ENCODE measurements around the gene MUC20.
"Not testable (repeated sequence)": the region's sequence is repeated elsewhere in the genome, so short reads cannot be mapped to it uniquely, and the experiment has no call there.

MUC20 gene

DNA sequence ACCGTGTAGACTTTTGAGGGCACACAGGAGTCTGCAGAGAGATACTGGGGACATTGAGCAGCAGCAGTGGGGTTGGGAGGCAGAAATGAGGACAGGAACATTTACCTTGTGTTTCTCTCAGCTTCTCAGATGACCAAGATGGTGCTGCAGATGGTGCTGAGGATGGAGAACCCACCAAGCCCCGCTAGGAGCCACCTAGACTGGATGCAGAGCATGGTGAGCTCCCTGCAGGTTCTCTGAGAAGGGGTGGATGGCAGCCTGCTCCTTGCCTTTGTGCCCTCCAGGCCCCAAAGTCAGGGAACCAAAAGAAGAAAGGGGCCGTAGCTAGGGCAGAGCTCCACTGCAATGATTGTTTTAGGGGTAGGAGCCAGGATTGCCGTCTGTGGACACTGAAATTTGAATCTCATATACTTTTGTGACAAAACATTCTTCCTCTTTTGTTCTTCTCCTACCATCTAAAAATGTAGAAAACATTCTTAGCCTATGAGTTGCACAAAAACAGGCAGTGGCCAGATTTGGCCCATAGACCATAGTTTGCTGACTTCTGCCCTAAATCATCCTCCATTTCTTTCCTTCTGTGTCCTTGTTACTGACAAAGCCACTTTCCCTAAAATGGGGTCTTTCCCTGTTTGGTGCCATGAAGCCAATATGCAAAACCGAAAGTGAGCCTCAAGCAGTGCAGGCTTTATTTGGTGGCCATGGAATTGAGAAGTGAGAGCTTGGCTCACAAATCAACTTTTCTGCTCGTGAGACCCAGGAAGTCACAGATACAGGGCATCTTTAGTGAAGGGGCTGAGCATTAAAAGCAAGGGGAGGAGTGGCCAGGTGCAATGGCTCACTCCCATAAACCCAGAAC is 11.9 kb upstream of the MUC20 start:
- in situ Hi-C loops (cut with MboI; ENCODE audit: low pct_unique_long_range_greater_than_20kb, low sequenced_read_pairs, unreplicated experiment): no loop called here
- no peak for DNase-seq (ENCODE audit: low spot score)

DNA sequence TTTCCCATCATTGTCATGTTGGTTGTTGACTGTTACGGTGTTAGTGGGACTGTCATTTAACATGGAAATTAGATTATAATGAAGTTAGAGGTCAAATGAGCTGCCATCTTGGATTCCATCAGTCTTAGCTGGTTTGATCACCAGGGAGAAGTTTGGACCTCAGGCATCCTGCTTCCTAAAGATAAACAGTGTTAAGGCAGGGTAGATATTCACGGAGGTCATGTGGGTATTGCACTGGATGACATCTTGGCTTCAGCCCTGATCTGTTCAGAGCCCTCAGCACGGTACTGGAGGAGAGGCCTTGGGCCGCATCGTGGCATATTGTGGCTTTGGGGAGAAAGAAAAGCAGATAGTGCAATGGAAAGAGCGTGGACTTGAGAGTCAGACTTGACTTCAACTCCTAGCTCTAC is 11.1 kb upstream of the MUC20 start:
- in situ Hi-C loops (cut with MboI; ENCODE audit: low pct_unique_long_range_greater_than_20kb, low sequenced_read_pairs, unreplicated experiment): no loop called here
- no peak for DNase-seq (ENCODE audit: low spot score)
- TF ChIP-seq, protein P1, sequence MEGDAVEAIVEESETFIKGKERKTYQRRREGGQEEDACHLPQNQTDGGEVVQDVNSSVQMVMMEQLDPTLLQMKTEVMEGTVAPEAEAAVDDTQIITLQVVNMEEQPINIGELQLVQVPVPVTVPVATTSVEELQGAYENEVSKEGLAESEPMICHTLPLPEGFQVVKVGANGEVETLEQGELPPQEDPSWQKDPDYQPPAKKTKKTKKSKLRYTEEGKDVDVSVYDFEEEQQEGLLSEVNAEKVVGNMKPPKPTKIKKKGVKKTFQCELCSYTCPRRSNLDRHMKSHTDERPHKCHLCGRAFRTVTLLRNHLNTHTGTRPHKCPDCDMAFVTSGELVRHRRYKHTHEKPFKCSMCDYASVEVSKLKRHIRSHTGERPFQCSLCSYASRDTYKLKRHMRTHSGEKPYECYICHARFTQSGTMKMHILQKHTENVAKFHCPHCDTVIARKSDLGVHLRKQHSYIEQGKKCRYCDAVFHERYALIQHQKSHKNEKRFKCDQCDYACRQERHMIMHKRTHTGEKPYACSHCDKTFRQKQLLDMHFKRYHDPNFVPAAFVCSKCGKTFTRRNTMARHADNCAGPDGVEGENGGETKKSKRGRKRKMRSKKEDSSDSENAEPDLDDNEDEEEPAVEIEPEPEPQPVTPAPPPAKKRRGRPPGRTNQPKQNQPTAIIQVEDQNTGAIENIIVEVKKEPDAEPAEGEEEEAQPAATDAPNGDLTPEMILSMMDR (IDR thresholded peaks at IDR 0.05; ENCODE audit: extremely low read depth, insufficient read depth, missing control alignments): no peak

More for the DNA sequence above, 11.9 kb upstream of the MUC20 start:
- TF ChIP-seq, protein P1 (IDR thresholded peaks at IDR 0.05; ENCODE audit: extremely low read depth, insufficient read depth, missing control alignments): no peak

DNA sequence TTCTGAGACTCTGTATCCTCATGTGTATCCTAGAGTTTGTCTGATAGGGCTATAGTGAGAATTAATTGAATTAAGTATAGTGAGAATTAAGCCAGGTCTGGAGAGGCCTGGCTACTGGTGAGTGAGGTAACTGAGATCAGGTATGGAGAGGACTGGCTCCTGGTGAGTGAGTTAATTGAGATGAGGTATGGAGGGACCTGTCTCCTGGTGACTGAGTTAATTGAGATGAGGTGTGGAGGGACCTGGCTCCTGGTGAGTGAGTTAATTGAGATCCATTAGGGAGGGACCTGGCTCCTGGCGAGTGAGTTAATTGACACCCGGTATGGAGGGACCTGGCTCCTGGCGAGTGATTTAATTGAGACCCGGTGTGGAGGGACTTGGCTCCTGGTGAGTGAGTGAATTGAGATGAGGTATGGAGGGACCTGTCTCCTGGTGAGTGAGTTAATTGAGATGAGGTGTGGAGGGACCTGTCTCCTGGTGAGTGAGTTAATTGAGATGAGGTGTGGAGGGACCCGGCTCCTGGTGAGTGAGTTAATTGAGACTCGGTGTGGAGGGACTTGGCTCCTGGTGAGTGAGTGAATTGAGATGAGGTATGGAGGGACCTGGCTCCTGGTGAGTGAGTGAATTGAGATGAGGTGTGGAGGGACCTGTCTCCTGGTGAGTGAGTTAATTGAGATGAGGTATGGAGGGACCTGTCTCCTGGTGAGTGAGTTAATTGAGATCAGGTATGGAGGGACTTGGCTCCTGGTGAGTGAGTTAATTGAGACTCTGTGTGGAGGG is 10.5 kb upstream of the MUC20 start:
- in situ Hi-C loops (cut with MboI; ENCODE audit: low pct_unique_long_range_greater_than_20kb, low sequenced_read_pairs, unreplicated experiment); DNase-seq (ENCODE audit: low spot score): not testable (repeated sequence)

DNA sequence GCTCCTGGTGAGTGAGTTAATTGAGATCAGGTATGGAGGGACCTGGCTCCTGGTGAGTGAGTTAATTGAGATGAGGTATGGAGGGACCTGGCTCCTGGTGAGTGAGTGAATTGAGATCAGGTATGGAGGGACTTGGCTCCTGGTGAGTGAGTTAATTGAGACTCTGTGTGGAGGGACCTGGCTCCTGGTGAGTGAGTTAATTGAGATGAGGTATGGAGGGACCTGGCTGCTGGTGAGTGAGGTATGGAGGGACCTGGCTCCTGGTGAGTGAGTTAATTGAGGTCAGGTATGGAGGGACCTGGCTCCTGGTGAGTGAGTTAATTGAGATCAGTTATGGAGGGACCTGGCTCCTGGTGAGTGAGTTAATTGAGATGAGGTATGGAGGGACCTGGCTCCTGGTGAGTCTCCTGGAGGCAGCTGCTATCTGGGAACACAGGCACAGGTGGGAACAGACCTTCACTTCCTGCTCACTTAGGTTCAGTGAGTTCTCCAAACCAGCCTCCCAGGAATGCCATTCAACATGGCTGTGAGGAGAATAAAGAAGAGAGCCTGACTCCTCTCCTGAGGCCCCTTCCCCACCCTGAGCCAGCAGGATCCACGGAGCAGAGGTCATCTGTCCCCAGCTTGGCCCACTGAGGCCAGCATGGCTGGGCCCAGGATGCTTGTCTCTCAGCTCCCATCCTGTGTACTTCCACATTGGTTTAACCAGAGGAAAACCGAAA is 9.5 kb upstream of the MUC20 start:
- in situ Hi-C loops (cut with MboI; ENCODE audit: low pct_unique_long_range_greater_than_20kb, low sequenced_read_pairs, unreplicated experiment); DNase-seq (ENCODE audit: low spot score): not testable (repeated sequence)

DNA sequence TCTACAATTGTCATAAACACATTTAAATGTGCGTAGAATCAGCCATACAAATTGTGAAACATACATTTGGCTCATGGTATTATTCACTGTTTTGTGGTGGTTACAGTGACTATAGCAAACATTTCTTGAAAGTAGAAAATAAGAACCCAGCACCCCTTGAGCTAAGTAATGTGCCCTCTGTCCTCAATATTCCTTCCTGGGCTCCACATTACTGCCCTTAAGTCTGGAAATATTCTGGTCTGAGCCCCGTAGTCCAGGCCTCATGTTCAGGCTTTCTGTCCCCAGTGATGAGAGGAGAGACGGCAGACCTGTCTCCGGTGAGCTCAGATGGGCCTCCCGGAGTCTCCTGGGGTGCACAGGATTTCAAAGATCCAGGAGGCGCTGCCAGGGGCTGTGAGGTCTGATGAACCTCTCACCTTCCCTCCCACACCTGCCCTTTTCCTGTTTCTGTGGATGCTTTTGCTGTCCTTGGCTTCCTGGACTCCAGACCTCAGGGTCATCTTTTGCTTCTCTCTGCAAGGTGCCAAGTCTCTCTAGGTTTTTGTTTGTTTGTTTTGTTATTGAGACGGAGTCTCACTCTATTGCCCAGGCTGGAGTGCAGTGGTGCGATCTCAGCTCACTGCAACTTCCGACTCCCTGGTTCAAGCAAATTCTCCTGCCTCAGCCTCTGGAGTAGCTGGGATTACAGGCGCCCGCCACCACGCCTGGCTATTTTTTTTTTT is 8.8 kb upstream of the MUC20 start:
- no peak for DNase-seq (ENCODE audit: low spot score)
- in situ Hi-C loops (cut with MboI; ENCODE audit: low pct_unique_long_range_greater_than_20kb, low sequenced_read_pairs, unreplicated experiment): no loop called here
- TF ChIP-seq, protein P1 (IDR thresholded peaks at IDR 0.05; ENCODE audit: extremely low read depth, insufficient read depth, missing control alignments): no peak

DNA sequence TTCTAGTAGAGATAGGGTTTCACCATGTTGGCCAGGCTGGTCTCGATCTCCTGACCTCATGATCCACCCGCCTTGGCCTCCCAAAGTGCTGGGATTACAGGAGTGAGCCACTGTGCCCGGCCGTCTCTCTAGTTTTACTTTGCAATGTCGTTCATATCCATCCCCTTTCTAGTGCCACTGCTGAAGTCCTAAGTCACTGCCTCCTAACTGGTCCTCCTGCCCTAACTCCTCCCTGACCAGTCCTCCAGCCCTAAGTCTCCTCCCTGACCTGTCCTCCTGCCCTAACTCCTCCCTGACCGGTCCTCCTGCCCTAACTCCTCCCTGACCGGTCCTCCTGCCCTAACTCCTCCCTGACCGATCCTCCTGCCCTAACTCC is 8.3 kb upstream of the MUC20 start:
- DNase-seq (ENCODE audit: low spot score); in situ Hi-C loops (cut with MboI; ENCODE audit: low pct_unique_long_range_greater_than_20kb, low sequenced_read_pairs, unreplicated experiment): not testable (repeated sequence)

DNA sequence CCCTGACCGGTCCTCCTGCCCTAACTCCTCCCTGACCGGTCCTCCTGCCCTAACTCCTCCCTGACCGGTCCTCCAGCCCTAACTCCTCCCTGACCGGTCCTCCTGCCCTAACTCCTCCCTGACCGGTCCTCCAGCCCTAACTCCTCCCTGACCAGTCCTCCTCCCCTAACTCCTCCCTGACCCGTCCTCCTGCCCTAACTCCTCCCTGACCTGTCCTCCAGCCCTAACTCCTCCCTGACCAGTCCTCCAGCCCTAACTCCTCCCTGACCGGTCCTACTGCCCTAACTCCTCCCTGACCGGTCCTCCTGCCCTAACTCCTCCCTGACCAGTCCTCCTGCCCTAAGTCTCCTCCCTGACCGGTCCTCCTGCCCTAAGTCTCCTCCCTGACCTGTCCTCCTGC is 7.6 kb upstream of the MUC20 start:
- in situ Hi-C loops (cut with MboI; ENCODE audit: low pct_unique_long_range_greater_than_20kb, low sequenced_read_pairs, unreplicated experiment); DNase-seq (ENCODE audit: low spot score): not testable (repeated sequence)

DNA sequence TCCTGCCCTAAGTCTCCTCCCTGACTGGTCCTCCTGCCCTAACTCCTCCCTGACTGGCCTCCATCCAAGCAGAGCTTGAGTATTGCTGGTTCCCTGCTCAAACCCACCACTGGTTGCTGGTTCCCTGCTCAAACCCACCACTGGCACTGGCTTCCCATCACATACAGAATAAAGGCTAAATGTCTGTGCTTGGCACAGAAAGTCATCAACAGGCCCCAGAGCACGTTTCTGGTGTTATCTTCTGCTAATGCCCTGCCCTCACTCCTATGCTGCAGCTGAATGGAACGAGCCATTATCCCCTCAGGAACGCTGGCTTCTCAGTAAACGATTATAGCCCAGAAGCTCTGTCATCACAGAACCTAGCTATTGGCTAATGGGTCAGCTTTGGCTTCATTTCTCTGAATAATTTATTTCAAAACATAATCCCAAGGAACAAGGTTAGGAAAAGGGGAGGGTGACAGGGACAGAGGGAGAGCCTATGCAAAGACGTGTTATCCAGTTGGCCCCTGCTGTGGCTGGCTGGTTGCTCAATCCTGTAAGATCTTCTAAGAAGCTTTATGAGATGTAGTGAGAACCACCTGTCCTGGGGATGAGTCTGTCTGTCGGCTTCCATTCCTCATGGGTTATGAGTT is 6.3 kb upstream of the MUC20 start:
- in situ Hi-C loops (cut with MboI; ENCODE audit: low pct_unique_long_range_greater_than_20kb, low sequenced_read_pairs, unreplicated experiment): no loop called here
- DNase-seq (ENCODE audit: low spot score): no peak

More for the DNA sequence above, 6.3 kb upstream of the MUC20 start:
- TF ChIP-seq, protein P1 (IDR thresholded peaks at IDR 0.05; ENCODE audit: extremely low read depth, insufficient read depth, missing control alignments): no peak

All from GM13977 (cell line).